ENCODE data around the gene SALL2.

GRCh38 chr14:21535545-21536417 lies 9.6 kb upstream of the SALL2 start:
- TF ChIP-seq, protein P1, sequence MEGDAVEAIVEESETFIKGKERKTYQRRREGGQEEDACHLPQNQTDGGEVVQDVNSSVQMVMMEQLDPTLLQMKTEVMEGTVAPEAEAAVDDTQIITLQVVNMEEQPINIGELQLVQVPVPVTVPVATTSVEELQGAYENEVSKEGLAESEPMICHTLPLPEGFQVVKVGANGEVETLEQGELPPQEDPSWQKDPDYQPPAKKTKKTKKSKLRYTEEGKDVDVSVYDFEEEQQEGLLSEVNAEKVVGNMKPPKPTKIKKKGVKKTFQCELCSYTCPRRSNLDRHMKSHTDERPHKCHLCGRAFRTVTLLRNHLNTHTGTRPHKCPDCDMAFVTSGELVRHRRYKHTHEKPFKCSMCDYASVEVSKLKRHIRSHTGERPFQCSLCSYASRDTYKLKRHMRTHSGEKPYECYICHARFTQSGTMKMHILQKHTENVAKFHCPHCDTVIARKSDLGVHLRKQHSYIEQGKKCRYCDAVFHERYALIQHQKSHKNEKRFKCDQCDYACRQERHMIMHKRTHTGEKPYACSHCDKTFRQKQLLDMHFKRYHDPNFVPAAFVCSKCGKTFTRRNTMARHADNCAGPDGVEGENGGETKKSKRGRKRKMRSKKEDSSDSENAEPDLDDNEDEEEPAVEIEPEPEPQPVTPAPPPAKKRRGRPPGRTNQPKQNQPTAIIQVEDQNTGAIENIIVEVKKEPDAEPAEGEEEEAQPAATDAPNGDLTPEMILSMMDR (IDR thresholded peaks at IDR 0.05): no peak
- no peak for TF ChIP-seq EZH2 (IDR thresholded peaks at IDR 0.05)
